HFF-Myc (cell line): Measurements from ENCODE around the gene INSR.
A peak's percentile ranks its signal among the peaks of the same experiment; 100 is the strongest.
"Not testable (repeated sequence)": the region's sequence is repeated elsewhere in the genome, so short reads cannot be mapped to it uniquely, and the experiment has no call there.

ENCODE experiments used
- DNase-seq: peaks from one replicate; pipeline ENCODE4 v3.0.0-alpha.2; 2011; ENCODE audit warnings: low read depth; ENCODE audit errors: extremely low read depth
- H3K4me3 ChIP-seq: replicated peaks from 2 replicates; pipeline ENCODE4 v1.5.1; 2011; ENCODE audit warnings: low read depth, mild to moderate bottlenecking, control low read depth, low read length
- TF ChIP-seq, protein P1 (sequence below): IDR thresholded peaks from 2 replicates; pipeline ENCODE4 v1.5.1; 2012; ENCODE audit warnings: mild to moderate bottlenecking, low read depth, low read length, control low read depth; ENCODE audit errors: missing control alignments

Gene INSR

DNA sequence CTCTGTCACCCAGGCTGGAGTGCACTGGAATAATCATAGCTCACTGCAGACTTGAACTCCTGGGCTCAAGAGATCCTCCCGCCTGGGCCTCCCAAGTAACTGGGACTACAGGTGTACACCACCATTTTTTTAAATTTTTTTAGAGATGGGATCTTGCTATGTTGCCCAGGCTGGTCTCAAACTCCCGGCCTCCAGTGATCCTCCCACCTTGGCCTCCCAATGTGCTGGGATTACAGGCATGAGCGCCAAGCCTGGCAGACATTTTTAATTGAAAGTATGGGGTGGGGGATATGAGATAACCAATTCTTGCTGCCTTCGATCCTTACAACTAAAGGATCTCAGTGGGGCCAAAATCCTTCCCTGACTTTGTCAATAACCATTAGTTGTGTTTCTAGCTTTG, 132.9 kb downstream of the INSR start:
- DNase-seq, result no peak
- no peak overlapping the region for H3K4me3 ChIP-seq
- TF ChIP-seq, protein P1, sequence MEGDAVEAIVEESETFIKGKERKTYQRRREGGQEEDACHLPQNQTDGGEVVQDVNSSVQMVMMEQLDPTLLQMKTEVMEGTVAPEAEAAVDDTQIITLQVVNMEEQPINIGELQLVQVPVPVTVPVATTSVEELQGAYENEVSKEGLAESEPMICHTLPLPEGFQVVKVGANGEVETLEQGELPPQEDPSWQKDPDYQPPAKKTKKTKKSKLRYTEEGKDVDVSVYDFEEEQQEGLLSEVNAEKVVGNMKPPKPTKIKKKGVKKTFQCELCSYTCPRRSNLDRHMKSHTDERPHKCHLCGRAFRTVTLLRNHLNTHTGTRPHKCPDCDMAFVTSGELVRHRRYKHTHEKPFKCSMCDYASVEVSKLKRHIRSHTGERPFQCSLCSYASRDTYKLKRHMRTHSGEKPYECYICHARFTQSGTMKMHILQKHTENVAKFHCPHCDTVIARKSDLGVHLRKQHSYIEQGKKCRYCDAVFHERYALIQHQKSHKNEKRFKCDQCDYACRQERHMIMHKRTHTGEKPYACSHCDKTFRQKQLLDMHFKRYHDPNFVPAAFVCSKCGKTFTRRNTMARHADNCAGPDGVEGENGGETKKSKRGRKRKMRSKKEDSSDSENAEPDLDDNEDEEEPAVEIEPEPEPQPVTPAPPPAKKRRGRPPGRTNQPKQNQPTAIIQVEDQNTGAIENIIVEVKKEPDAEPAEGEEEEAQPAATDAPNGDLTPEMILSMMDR, result no peak

DNA sequence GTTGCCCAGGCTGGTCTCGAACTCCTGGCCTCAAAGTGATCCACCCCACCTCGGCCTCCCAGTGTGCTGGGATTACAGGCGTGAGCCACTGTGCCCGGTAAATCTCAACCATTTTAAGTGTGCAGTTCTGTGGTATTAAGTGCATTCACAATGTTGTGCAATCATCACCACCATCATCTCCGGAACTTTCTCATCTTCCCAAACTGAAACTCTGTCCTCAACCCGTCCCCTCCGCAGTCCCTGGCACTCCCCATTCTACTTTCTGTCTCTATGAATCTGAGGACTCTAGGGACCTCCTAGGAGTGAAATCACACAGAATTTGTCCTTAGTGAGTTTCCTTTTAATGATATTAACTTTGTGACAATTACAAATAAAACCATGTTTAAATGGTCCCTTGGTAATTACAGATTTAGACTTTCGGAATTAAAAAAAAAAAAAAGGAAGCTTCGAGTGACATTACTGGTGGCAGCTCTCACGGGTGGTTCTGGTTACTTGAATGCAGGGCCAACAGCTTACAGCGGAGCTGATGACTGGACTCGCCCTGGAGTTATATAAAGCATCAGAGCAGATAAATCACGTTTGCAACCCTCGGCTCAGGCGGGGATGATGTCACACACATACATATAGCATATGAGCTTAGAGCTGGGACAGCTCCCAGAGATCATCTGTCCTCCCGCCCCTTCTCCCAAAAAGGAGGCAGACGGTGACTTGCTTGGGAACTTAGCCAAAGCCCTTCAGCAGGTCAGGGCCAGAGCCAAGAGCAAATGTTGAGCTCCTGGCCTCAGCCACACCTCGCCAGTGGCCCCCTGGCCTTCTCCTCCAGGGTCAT, 134.9 kb downstream of the INSR start:
- TF ChIP-seq, protein P1, result no peak
- DNase-seq, result peak; percentile 31
- no peak overlapping the region for H3K4me3 ChIP-seq

DNA sequence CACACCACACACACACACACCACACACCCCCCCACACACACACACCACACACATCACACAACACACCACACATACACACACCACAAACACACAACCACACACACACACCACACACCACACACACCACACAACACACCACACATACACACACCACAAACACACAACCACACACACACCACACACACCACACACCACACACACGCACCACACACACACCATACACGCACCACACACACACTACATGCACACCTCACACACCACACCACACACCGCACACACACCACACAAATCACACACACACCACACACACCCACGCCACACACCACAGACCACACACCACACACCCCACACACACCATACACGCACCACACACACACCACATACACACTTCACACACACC, 141.2 kb downstream of the INSR start:
- TF ChIP-seq, protein P1, result no peak
- no peak for DNase-seq
- H3K4me3 ChIP-seq, result no peak overlapping the region

DNA sequence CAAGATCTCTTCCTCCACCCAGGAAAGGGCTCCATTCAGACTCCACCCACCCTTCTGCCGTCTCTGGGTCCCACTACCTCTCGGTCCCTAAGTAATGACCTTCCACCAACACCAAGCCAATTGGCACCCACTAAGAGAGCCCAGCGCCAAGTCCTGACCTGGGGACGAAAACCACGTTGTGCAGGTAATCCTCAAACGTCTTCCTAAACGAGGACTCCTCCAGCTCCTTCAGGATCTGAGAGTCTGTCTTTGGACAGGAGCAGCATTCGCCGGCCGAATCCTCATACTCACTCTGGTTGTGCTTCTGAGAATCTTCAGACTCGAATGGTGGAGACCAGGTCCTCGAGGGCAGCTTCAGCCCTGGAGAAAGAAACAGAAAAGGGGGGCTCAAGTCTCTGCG, 141.6 kb downstream of the INSR start:
- TF ChIP-seq, protein P1, result no peak
- H3K4me3 ChIP-seq, result no peak overlapping the region
- DNase-seq, result no peak

DNA sequence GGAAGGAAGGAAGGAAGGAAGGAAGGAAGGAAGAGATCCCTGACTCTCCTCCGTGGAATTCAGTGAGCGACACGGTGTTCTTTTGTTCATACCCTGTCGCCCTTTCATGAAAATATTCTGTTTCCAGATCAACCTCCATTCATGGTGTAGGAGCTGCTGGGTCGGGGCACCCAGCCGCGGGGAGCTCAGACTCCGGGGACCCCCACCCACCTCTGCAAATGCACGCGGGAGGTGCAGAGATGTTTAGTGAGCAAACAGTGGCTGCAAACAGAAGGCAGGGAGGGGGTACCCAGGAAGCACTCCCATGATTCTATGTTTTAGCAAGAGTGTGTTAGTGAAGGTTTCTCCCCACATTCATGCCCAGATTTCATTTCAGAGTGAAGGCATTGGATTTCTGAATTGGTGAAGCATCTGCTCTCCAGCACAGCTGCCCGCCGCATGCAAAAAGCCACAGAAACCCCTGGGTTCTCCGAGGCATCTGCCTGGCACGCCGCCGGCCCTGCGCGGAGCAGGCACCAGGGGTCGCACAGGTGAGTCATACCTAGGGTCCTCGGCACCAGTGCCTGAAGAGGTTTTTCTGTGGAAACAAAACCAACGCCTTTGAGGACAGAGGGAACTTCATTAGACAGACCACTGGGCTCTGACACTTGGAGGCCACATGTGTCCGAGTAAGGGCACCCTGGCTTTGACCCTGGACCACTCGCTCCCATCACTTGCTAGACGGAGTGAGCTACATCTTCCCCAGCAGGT, 144.1 kb downstream of the INSR start:
- no peak overlapping the region for H3K4me3 ChIP-seq
- no peak for DNase-seq
- TF ChIP-seq, protein P1, result no peak

DNA sequence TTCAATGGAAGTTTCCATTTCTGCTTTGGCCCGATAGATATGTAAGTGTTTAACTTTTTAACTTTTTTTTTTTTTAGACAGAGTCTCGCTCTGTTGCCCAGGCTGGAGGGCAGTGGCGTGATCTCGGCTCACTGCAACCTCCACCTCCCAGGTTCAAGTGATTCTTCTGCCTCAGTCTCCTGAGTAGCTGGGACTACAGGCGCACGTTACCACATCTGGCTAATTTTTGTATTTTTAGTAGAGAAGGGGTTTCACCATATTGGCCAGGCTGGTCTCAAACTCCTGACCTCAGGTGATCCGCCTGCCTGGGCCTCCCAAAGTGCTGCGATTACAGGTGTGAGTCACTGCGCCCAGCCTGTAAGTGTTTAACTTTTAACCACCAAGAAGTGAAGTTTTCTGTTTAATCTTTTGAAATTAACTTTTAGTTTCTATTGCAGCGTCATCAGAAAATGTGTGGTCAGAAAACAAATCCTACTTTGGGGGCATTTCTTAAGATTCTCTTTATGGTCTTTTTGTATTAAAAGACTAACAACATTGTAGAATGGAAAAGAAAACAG, 147.0 kb downstream of the INSR start:
- DNase-seq, H3K4me3 ChIP-seq: not testable (repeated sequence)

DNA sequence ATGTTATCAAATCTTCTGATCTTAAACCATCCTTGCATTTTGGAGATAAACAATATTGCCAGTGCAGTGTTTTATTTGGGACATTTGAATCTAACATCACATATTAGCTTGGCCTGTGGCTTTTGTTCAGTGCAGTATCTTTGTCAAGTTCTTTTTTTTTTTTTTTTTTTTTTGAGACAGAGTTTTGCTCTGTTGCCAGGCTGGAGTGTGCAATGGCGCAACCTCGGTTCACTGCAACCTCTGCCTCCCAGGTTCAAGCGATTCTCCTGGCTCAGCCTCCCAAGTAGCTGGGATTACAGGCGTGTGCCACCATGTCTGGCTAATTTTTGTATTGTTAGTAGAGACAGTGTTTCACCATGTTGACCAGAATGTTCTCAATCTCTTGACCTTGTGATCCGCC, 148.1 kb downstream of the INSR start:
- not testable (repeated sequence) for DNase-seq, H3K4me3 ChIP-seq
